CD4-positive, alpha-beta T cell treated with Interleukin-12 subunit alpha and Interleukin-12 subunit beta, for 1 hour (primary cell): ENCODE results near the gene SPEM2.

Experiments used
- DNase-seq: peaks from one replicate; pipeline ENCODE4 v3.0.0-alpha.2; 2020

The SPEM2 gene

DNA sequence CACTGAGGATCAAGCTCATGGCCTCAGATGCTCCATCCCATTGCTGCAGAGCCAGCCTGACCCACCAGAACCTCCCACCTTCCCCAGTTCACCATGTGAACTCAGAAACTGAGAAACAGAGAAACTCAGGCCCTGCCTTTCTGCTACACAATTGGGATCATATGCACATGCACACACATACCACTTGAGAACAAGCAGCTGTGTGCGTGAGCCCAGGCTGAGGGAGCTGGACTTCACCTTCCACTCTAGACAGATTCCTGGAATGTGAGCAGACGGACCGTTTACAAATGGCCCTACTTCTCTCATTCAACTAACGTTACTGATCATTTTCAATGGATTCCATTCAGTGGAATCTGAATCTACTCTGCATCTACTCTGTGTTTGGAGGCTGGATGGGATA is 1.7 kb upstream of the SPEM2 start:
- DNase-seq = no peak

GRCh38 chr17:7425756-7426155 is 340 bp downstream of the SPEM2 start:
- DNase-seq = no peak

- DNase-seq = no peak
Measured at GRCh38 chr17:7426203-7426863, 917 bp downstream of the SPEM2 start.

DNA sequence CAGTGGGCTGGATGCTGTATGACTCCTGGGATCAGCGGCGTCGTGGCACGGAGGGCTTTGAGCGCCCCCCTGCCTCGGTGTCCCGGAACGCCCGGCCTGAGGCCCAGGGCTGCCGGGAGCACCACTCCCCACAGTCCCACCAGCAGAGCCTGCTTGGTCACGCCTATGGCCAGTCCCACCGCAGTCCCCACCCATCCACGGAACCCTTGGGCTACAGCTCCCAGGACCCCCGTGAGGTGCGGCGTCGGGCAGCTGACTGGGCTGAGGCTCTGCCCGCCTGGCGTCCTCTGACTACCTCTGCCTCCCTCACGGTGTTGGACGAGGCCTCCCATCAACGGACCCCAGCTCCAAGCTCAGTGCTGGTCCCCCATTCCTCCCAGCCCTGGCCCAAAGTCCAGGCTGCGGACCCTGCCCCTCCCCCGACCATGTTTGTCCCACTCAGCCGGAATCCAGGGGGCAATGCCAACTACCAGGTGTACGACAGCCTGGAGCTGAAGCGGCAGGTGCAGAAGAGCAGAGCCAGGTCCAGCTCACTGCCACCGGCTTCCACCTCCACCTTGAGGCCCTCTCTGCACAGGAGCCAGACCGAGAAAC is 1.6 kb downstream of the SPEM2 start:
- DNase-seq = no peak

DNA sequence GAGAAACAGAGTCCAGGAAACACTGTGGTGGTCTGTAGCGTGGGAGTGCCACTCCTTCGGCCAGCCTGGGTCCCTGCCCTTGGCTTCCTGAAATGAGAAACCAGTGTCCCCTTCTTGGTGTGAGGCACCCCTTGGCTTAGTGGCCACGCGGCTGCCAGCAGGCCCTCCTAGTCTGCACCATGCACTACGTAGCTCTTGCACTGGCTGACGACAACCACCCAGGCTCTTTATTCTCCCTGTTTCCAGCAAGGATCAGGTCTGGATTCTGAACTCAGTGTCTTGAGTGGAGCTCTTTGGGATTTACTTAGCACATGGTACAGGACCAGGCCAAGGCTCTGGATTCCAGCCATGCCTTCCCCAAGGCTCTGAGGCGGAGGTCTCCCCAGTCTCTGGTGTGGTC is 2.1 kb downstream of the SPEM2 start:
- DNase-seq = no peak

- no peak for DNase-seq
Measured at GRCh38 chr17:7428557-7428956, 3.1 kb downstream of the SPEM2 start, which contains the start of gene SPEM3. TSS of gene SPEM3 (plus strand) at chr17:7428857. CDS start at chr17:7428903, 46 bp downstream.

- DNase-seq = no peak
Measured at GRCh38 chr17:7429722-7430121, 4.3 kb downstream of the SPEM2 start.

DNA sequence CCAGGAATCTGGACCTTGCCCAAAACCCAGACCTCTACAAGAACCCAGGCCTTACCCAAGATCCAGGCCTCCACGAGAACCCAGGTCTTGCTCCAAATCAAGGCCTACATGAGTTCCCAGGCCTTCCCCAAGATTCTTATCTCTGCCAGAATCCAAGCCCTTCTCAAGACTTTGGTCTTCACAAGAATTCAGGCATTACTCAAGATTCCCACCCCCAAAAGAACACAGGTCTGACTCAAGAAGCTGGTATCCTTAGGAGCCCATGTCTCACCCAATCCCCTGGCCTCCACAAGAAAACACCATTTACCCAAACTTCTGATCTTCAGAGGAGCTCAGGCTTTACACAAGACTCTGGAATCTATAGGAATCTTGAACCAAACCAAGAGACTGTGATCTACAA is 5.8 kb downstream of the SPEM2 start:
- DNase-seq = no peak

DNA sequence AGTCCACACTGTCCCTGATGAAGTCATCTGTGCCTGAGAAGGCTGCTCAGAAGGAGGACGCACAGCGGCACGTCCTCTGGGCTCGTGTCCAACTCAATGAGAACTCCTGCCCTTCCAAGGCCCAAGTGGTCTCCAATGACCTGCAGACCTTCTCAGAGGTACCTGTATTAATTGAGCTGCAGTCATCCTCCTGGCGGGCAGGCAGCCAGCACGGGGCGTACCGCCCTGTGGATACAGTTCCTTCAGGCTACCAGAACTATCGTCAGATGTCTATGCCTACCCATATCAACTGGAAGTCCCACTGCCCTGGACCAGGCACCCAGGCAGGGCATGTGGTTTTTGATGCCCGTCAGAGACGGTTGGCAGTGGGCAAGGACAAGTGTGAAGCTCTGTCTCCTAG is 6.9 kb downstream of the SPEM2 start:
- no peak for DNase-seq

DNA sequence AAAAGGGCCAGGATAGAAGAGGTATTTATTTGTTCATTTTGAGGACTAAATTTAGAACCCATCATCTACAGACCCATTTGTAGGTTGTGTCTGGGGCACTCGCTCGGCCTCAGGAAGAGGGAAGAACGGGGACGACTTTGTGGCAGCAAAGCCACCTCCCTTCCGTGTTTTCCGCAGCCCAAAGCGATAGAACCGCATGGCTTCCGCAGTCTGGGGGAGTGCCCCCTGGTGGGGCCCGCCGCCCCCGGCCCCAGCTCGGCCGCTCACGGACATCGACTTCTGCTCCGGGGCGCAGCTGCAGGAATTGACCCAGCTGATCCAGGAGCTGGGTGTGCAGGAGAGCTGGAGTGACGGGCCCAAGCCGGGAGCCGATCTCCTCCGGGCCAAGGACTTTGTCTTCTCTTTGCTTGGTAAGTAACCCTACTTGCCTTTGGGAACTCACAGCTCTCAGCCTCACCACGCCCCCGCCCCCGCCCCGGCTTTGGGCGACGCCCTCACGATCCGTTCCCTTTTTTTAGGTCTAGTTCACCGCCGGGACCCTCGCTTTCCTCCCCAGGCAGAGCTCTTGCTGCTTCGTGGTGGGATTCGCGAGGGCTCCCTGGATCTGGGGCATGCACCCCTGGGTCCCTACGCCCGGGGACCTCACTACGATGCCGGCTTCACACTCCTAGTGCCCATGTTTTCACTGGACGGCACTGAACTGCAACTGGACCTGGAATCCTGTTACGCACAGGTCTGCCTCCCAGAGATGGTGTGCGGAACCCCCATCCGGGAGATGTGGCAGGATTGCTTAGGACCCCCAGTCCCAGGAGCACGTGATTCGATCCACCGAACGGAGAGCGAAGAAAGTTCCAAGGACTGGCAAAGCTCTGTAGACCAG is 10.5 kb downstream of the SPEM2 start:
- peak; percentile 57 for DNase-seq

GRCh38 chr17:7436556-7437368 is 11.3 kb downstream of the SPEM2 start:
- peak; percentile 87 for DNase-seq

- DNase-seq = no peak
Measured at GRCh38 chr17:7437369-7437863, 12.0 kb downstream of the SPEM2 start.

DNA sequence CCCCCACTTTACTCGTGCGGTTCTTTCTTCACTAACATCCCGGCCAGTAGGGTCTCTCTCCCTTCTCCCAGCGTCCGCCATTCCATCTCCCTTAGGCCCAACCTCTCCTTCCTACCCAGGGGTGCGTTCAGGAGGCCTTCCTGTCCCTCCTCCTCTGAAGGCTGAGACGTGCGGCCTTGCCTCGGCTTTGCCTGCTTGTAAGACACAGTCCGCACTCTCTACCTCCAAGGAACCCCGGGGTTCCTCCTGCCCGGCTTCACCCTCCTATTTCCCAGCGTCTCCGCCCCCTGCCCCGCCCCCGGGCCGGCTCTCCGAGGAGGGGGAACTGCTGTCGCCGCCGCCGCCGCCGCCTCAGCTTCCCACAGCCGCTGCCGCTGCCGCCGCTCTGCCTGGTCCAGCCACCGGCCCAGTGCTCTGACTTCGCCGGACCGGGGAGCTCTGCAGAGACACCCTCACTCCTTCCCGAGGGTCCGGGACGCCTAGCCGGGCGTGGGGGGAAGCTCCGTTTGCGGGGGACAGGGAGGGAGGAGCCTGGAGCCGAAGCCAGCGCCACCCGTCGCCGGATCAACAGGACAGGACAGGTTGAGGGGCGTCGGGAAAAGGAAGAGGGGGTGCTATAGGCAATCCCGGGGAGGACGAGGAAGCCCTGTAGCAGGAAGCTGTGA is 12.7 kb downstream of the SPEM2 start:
- peak; percentile 57 for DNase-seq

GRCh38 chr17:7438656-7439460 is 13.4 kb downstream of the SPEM2 start:
- no peak for DNase-seq

DNA sequence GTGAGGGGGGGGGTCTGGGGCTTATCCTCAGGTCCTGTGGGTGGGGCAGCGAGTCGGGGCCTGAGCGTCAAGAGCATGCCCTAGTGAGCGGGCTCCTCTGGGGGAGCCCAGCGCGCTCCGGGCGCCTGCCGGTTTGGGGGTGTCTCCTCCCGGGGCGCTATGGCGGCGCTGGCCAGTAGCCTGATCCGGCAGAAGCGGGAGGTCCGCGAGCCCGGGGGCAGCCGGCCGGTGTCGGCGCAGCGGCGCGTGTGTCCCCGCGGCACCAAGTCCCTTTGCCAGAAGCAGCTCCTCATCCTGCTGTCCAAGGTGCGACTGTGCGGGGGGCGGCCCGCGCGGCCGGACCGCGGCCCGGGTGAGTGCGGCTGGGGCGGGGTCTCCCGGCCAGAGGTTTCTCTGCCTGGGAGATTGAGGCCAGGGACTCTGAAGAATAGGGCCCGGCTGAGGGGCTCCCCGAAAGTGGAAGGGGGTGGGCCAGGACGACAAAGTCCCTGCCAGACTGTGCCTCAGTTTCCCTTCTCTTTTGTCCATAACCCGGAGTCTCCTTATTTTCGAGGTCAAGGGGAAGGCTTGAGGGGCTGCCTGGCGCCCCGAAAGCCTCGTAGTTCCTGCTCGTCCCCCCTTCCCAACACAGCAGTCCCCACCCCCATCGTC is 14.2 kb downstream of the SPEM2 start, which contains the start of gene FGF11:
FGF11 (plus strand) TSS at position 51 of the 651 bp plus-strand sequence; CDS start at position 160, 109 bp downstream.
- no peak for DNase-seq

DNA sequence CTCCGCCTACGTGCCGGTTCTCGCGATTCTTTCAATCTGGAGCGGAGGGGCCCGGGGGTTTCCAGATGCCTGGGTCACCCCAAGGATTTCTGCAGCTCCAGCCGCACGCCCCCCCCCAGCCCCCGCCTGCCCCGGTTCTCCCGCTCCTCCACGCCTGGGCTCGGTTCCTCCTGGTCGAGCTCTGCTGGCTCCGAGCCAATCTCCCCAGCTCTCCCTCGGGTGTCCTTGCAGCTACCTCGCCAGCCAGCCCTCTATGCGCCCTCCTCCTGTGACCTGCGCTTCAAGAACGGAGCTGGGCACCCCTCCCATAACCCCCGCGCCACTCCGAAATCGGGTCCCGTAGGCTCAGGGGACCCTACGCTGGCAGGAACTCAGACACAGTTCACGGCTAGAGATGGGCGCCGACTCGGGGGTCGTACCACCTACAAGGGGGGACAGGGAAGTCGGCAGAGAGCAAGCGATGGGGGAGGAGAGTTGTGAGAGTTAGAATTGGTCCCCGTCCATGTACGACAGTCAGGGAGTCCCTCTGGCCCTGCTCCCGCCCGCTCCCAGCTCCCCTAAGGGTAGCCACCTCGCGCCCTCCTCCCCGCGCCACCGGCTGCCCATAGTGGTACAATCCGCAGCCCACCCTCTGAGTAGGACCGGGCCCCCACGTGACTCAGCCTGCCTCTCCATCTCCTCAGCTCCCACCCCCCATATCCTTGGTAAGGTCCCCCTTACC is 14.9 kb downstream of the SPEM2 start:
- DNase-seq = peak; percentile 35

- DNase-seq = no peak
Measured at GRCh38 chr17:7440834-7441195, 15.4 kb downstream of the SPEM2 start.

- no peak for DNase-seq
Measured at GRCh38 chr17:7441266-7441665, 15.8 kb downstream of the SPEM2 start.

- DNase-seq = no peak
Measured at GRCh38 chr17:7442142-7442541, 16.7 kb downstream of the SPEM2 start.
